Smooth muscle cell (in vitro differentiated cells): ENCODE results near the gene VPREB3. TPM values are rescaled to one million over a fixed set of nuclear protein-coding genes. Genes with fewer than 3 reads are reported as not detected.

Source experiments
- DNase-seq: peaks from one replicate; lab custom pipeline; 2025; ENCODE audit not compliant: unreplicated experiment; lab: John Stamatoyannopoulos, UW
- H2AFZ ChIP-seq: fragments of 200-600 bp; sonication (generic); 2 replicates; pipeline ENCODE4 v1.6.0; 2016; ENCODE audit warnings: antibody characterized with exemption, low read depth, mild to moderate bottlenecking
- H3F3A ChIP-seq: fragments of 200-600 bp; sonication (generic); 2 replicates; pipeline ENCODE4 v1.6.0; 2017; ENCODE audit warnings: antibody characterized with exemption, low read depth
- H3K27ac ChIP-seq: fragments of 200-600 bp; sonication (generic); 2 replicates; pipeline ENCODE4 v1.5.1; 2016; ENCODE audit warnings: low read depth, mild to moderate bottlenecking
- H3K27me3 ChIP-seq: fragments of 200-600 bp; sonication (generic); 2 replicates; pipeline ENCODE4 v1.6.1; 2016; ENCODE audit warnings: low read depth, mild to moderate bottlenecking
- H3K36me3 ChIP-seq: fragments of 200-600 bp; sonication (generic); 2 replicates; pipeline ENCODE4 v1.5.1; 2016; ENCODE audit warnings: low read depth
- H3K4me1 ChIP-seq: fragments of 200-600 bp; sonication (generic); 2 replicates; pipeline ENCODE4 v1.5.1; 2016; ENCODE audit warnings: low read depth
- H3K4me2 ChIP-seq: fragments of 200-600 bp; sonication (generic); 2 replicates; pipeline ENCODE4 v1.6.0; 2016; ENCODE audit warnings: mild to moderate bottlenecking
- H3K4me3 ChIP-seq: fragments of 200-600 bp; sonication (generic); 2 replicates; pipeline ENCODE4 v1.5.1; 2016; ENCODE audit warnings: mild to moderate bottlenecking
- H3K79me2 ChIP-seq: fragments of 200-600 bp; sonication (generic); 2 replicates; pipeline ENCODE4 v1.6.0; 2016; ENCODE audit warnings: low read depth, mild to moderate bottlenecking
- H3K9ac ChIP-seq: fragments of 200-600 bp; sonication (generic); 2 replicates; pipeline ENCODE4 v1.6.0; 2016; ENCODE audit warnings: low read depth
- H3K9me3 ChIP-seq: fragments of 200-600 bp; sonication (generic); replicated peaks from 2 replicates; pipeline ENCODE4 v1.5.1; 2016; ENCODE audit warnings: low read depth
- H4K20me1 ChIP-seq: fragments of 200-600 bp; sonication (generic); 2 replicates; pipeline ENCODE4 v1.6.0; 2016; ENCODE audit warnings: low read depth
- WGBS: methylation state at CpG from one replicate; pipeline ENCODE4 v1.1.7; 2016; ENCODE audit warnings: low lambda C conversion rate; 5-methylcytosine and 5-hydroxymethylcytosine counted together
- polyA plus RNA-seq: library from polyadenylated mRNA; unstranded; fragments of >200 nt; fragmentation: Nextera tagmentation; extraction: Ambion mirVana; gene quantifications from 2 replicates; pipeline ENCODE4 v1.2.1, GENCODE V29; 2016
- total RNA-seq: library from RNA; depleted of rRNA; stranded (reverse); fragments of >200 nt; gene quantifications from 2 replicates; pipeline ENCODE4 v1.2.3, GENCODE V29; 2014
- TF ChIP-seq, protein P1 (sequence below): fragments of 200-600 bp; sonication (generic); IDR thresholded peaks from 2 replicates; pipeline ENCODE4 v1.5.1; 2017; ENCODE audit warnings: borderline replicate concordance, mild to moderate bottlenecking, antibody characterized with exemption; ENCODE audit not compliant: insufficient read depth, poor library complexity, severe bottlenecking

VPREB3 gene
- total and polyA plus RNA-seq, 2 experiments from 2014 or later = not detected

GRCh38 chr22:23769321-23769965 is 15.2 kb upstream of the VPREB3 start:
- Histone ChIP-seq H3K27me3 (no peaks in the 10 kb centered on the region), H3K36me3 (no peaks in the 10 kb centered on the region), H3K9me3 (no peaks in the 10 kb centered on the region), H3K4me1 (peaks cover 10% of the 10 kb centered on the region), H2AFZ (no peak overlapping the region), H3K9ac (no peak overlapping the region), H3K4me2 (no peak overlapping the region), H3K27ac (no peak overlapping the region), H4K20me1 (peaks cover 19% of the 10 kb centered on the region), H3K4me3 (no peak overlapping the region), H3K79me2 (no peaks in the 10 kb centered on the region), H3F3A (no peaks in the 10 kb centered on the region)
- TF ChIP-seq, protein P1, sequence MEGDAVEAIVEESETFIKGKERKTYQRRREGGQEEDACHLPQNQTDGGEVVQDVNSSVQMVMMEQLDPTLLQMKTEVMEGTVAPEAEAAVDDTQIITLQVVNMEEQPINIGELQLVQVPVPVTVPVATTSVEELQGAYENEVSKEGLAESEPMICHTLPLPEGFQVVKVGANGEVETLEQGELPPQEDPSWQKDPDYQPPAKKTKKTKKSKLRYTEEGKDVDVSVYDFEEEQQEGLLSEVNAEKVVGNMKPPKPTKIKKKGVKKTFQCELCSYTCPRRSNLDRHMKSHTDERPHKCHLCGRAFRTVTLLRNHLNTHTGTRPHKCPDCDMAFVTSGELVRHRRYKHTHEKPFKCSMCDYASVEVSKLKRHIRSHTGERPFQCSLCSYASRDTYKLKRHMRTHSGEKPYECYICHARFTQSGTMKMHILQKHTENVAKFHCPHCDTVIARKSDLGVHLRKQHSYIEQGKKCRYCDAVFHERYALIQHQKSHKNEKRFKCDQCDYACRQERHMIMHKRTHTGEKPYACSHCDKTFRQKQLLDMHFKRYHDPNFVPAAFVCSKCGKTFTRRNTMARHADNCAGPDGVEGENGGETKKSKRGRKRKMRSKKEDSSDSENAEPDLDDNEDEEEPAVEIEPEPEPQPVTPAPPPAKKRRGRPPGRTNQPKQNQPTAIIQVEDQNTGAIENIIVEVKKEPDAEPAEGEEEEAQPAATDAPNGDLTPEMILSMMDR = no peak
- no peak for DNase-seq
- 95% methylated on average over 6 of the region's 6 CpGs for WGBS

GRCh38 chr22:23767673-23768548 is 13.7 kb upstream of the VPREB3 start, which contains the start of gene CHCHD10:
TSS of gene CHCHD10 (minus strand) at chr22:23767972. CDS start at chr22:23767874, 98 bp downstream.
- no peaks in the 10 kb centered on the region for H3K9me3 ChIP-seq
- TF ChIP-seq, protein P1 = peak; percentile 69
- no peaks in the 10 kb centered on the region for H3K79me2 ChIP-seq
- WGBS = 1% methylated on average over 49 of the region's 63 CpGs
- no peak within 1 kb of the TSS for H3K27ac ChIP-seq
- peak within 1 kb of the TSS; percentile 96 for H2AFZ ChIP-seq
- no peaks in the 10 kb centered on the region for H3F3A ChIP-seq
- peaks cover 19% of the 10 kb centered on the region for H4K20me1 ChIP-seq
- no peaks in the 10 kb centered on the region for H3K27me3 ChIP-seq
- no peaks in the 10 kb centered on the region for H3K36me3 ChIP-seq
- peak; percentile 77 for DNase-seq
- peak within 1 kb of the TSS; percentile 99 for H3K4me2 ChIP-seq
- peaks cover 14% of the 10 kb centered on the region for H3K4me1 ChIP-seq
- peak within 1 kb of the TSS; percentile 69 for H3K4me3 ChIP-seq
- H3K9ac ChIP-seq = peak within 1 kb of the TSS; percentile 58

DNA sequence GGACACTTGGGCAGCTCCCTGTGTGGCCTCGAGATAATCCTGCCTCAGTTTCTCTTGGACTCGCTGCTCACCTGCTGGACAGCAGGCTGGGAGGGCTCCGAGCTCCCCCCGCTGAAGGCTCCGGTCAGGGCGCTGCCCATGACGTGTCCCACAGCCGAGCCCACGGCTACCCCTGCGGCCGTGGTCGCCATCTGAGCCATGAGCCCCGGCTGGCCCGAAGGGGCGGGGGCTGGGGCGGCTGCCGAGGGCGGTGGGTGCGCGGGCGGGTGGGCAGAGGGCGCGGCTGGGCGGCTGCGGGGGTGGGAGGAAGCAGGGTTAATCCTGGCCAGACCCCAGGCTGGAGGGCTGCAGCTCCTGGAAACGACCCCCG is 13.1 kb upstream of the VPREB3 start:
- WGBS = 3% methylated on average over 24 of the region's 27 CpGs

More for the DNA sequence above, 13.1 kb upstream of the VPREB3 start:
- Histone ChIP-seq H3K36me3 (no peaks in the 10 kb centered on the region), H2AFZ (no peak overlapping the region), H3K4me3 (peak overlapping the region; percentile 69), H3F3A (no peaks in the 10 kb centered on the region), H3K27me3 (no peaks in the 10 kb centered on the region), H3K4me2 (peak overlapping the region; percentile 99), H3K4me1 (peaks cover 17% of the 10 kb centered on the region), H4K20me1 (peaks cover 19% of the 10 kb centered on the region), H3K9ac (no peak overlapping the region), H3K27ac (no peak overlapping the region), H3K9me3 (no peaks in the 10 kb centered on the region), H3K79me2 (no peaks in the 10 kb centered on the region)
- TF ChIP-seq, protein P1 = no peak
- DNase-seq = no peak
